GM12873 (cell line): Measurements from ENCODE around the gene OR6M1.

Experiments
- CTCF ChIP-seq: IDR thresholded peaks from 2 replicates; pipeline ENCODE4 v1.5.1; 2012; ENCODE audit warnings: low read depth, mild to moderate bottlenecking, moderate library complexity, low read length, control low read depth; ENCODE audit not compliant: insufficient read depth; ENCODE audit errors: missing control alignments

OR6M1 gene

DNA sequence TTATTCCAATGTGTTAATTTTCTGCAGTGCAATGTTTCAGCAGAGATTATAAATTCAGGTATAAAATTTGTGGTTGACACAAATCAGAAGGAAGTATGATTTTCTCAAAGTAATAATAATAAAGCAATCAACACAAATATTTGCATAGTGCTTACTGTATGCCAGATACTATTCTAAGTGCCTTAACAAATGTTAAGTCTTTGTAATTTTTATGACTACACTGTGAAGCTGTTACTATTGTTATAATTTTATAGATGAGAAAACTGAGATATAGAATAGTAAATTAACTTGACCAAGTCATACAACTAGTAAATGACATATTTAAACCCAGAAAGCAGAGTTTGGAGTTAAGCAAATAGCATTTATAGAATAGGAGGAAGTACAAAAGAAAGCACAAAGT is 35.4 kb downstream of the OR6M1 start:
- TF ChIP-seq CTCF = no peak

DNA sequence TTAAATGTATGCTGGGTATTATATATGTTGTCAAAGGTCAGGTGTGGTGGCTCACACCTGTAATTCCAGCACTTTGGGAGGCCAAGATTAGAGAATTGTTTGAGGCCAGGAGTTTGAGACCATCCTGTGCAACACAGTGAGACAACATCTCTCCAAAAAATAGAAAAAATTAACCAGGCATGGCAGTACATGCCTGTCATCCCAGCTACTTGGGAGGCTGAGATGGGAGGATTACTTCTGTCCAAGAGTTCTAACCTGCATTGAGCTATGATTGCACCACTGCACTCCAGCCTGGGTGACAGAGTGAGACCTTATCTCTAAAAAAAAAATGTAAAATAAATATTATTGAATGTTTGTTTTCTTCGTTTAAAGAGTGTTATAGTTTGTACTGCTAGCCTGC is 40.5 kb downstream of the OR6M1 start:
- no peak for TF ChIP-seq CTCF

DNA sequence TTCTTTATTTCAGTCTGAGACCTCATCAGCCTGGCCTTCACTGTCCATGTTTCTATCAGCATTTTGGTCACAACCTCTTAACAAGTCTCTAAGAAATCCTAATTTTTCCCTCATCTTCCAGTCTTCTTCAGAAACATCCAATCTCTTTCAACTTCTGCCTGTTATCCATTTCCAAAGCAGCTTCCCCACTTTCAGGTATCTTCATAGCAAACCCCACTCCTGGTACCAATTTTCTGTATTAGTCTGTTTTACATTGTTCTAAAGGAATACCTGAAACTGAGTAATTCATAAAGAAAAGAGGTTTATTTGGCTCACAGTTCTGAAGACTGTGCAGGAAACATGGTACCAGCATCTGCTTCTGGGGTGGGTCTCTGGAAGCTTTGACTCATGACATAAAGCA is 43.7 kb downstream of the OR6M1 start:
- no peak for TF ChIP-seq CTCF

DNA sequence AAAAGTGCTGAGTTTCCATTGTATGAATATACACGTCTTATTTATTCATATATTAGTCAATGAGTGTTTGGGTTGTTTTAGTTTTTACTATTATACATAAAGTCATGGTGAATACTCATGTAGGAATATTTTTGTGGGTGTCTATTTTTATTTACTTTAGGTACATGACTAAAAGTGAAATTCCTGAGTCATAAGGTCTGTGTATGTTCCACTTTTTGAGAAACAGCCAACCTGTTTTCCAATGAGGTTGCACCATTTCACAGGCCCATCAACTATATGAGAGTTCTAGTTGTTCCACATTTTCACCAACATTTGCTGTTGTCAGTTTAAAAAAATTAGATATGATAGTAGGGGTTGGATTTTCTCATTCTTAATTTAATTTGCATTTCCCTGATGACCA is 45.3 kb downstream of the OR6M1 start:
- no peak for TF ChIP-seq CTCF

DNA sequence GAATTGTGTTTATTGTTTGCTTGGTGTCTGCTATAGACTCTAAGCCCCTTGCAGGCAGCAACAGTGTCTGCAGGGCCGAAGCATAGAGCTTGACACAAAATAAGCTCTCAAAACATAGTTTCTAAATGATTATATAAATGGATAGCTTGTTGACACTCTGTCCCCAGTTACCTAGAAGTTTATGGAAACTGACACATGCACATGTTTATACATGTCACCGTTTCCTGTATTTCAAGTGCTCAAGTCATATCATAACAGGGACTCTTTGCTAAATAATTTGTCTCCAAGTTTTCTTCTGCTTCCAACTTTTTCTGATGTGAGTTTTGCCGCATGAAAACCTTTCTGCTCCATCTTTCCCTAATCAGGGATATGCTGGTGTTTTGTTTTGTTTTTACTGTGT is 48.2 kb downstream of the OR6M1 start:
- no peak for TF ChIP-seq CTCF

- TF ChIP-seq CTCF = no peak
These were observed 50.3 kb downstream of the OR6M1 start for GRCh38 chr11:123755813-123756212.
